Ovary (tissue), 3 donors: Measurements from ENCODE around the gene SEMA4D.

Experiments used
- CTCF ChIP-seq, 3 donors: fragments of 450-650 bp in 2 of 3; fragments of 200-600 bp in 1 of 3; IDR thresholded peaks; one replicate each; pipeline versions ENCODE4 v1.5.1 to v1.8.0; 2016 to 2022; ENCODE audit warnings: antibody characterized with exemption in 3 of 3, mild to moderate bottlenecking in 1 of 3
- POLR2A ChIP-seq: fragments of 450-650 bp; IDR thresholded peaks from one replicate; pipeline ENCODE4 v1.6.1; 2017; ENCODE audit warnings: antibody characterized with exemption, mild to moderate bottlenecking, moderate library complexity
- donor health status: DM: no; HTN: no; CAD: no.

- no peak for TF ChIP-seq CTCF (IDR thresholded peaks at IDR 0.05)
- no peak for TF ChIP-seq POLR2A
Measured at GRCh38 chr9:89495824-89496560, 1.9 kb downstream of the SEMA4D start.
